ENCODE data around the gene EIF5.

- TF ChIP-seq CTCF (IDR thresholded peaks at IDR 0.05; ENCODE audit: extremely low read depth in 1 of 2, insufficient read depth in 1 of 2, low read depth in 1 of 2, low read length in 2 of 2) (no peak), POLR2AphosphoS5 (IDR thresholded peaks at IDR 0.05; ENCODE audit: insufficient read depth, low read depth, low read length) (peak; percentile 44)
Observed at GRCh38 chr14:103361867-103362266, 27.8 kb downstream of the EIF5 start.

All from endothelial cell of umbilical vein (primary cell).